KMS-11 (cell line): ENCODE results near the gene FOXA2.

Source experiments
- H2AFZ ChIP-seq: fragments of 200-600 bp; sonication (generic); 2 replicates; pipeline ENCODE4 v1.6.1; 2016; ENCODE audit warnings: antibody characterized with exemption, mixed run types, low read depth
- H3K27ac ChIP-seq: fragments of 200-600 bp; sonication (generic); 2 replicates; pipeline ENCODE4 v1.6.1; 2016; ENCODE audit warnings: mild to moderate bottlenecking, mixed run types
- H3K27me3 ChIP-seq: fragments of 200-600 bp; sonication (generic); 2 replicates; pipeline ENCODE4 v1.6.1; 2017; ENCODE audit warnings: mild to moderate bottlenecking, low read depth, mixed run types, moderate library complexity; ENCODE audit not compliant: insufficient read depth
- H3K36me3 ChIP-seq: fragments of 200-600 bp; sonication (generic); 2 replicates; pipeline ENCODE4 v1.6.1; 2017; ENCODE audit warnings: mild to moderate bottlenecking, mixed run types; ENCODE audit not compliant: insufficient read depth
- H3K4me1 ChIP-seq: fragments of 200-600 bp; sonication (generic); 2 replicates; pipeline ENCODE4 v1.6.1; 2016; ENCODE audit warnings: mild to moderate bottlenecking, low read depth, mixed run types; ENCODE audit not compliant: poor library complexity, severe bottlenecking
- H3K4me2 ChIP-seq: fragments of 200-600 bp; sonication (generic); 2 replicates; pipeline ENCODE4 v1.7.0; 2016; ENCODE audit warnings: mild to moderate bottlenecking, mixed run types
- H3K4me3 ChIP-seq: fragments of 200-600 bp; sonication (generic); IDR thresholded peaks from 2 replicates; pipeline ENCODE4 v1.6.1; 2017; ENCODE audit warnings: low read depth, low read length, mixed read lengths; ENCODE audit not compliant: insufficient read depth
- H3K79me2 ChIP-seq: fragments of 200-600 bp; sonication (generic); 2 replicates; pipeline ENCODE4 v1.6.1; 2016; ENCODE audit warnings: low read depth, mixed run types; ENCODE audit not compliant: insufficient read depth
- H3K9ac ChIP-seq: fragments of 200-600 bp; sonication (generic); 2 replicates; pipeline ENCODE4 v1.6.1; 2016; ENCODE audit warnings: mild to moderate bottlenecking, mixed run types
- H4K20me1 ChIP-seq: fragments of 200-600 bp; sonication (generic); 2 replicates; pipeline ENCODE4 v1.6.1; 2016; ENCODE audit warnings: mild to moderate bottlenecking, mixed run types; ENCODE audit not compliant: insufficient read depth
- CTCF ChIP-seq: fragments of 200-600 bp; sonication (generic); conservative IDR thresholded peaks from 2 replicates; pipeline ENCODE4 v1.6.1; 2017; ENCODE audit warnings: low read depth, mild to moderate bottlenecking, antibody characterized with exemption, low read length, moderate library complexity, mixed read lengths

The FOXA2 gene

DNA sequence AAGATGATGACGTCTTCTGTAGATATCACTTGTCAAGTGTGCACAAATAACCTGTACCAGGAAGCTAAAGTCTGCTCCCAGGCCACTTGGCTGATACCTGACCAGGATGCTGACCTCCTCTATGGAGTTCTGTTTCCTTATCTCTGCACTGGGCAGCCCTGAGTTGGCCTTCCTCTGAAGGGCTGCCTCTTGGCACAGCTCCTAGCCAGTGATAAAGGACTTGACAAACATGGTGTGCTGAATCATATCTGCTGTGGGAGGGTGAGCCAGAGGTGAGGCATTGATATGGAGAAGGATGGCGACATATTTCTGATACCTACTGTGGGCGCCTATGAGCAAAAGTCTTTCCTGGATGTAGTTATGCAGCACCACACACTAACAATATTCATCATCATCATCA is 32.8 kb upstream of the FOXA2 start:
- no peak overlapping the region for H3K4me3 ChIP-seq
- no peaks in the 10 kb centered on the region for H3K27me3 ChIP-seq
- no peaks in the 10 kb centered on the region for H4K20me1 ChIP-seq
- H3K27ac ChIP-seq = no peak overlapping the region
- H3K4me1 ChIP-seq = no peaks in the 10 kb centered on the region
- TF ChIP-seq CTCF = no peak
- H3K9ac ChIP-seq = no peak overlapping the region
- H3K4me2 ChIP-seq = no peak overlapping the region
- no peak overlapping the region for H2AFZ ChIP-seq
- H3K36me3 ChIP-seq = no peaks in the 10 kb centered on the region
- no peaks in the 10 kb centered on the region for H3K79me2 ChIP-seq

DNA sequence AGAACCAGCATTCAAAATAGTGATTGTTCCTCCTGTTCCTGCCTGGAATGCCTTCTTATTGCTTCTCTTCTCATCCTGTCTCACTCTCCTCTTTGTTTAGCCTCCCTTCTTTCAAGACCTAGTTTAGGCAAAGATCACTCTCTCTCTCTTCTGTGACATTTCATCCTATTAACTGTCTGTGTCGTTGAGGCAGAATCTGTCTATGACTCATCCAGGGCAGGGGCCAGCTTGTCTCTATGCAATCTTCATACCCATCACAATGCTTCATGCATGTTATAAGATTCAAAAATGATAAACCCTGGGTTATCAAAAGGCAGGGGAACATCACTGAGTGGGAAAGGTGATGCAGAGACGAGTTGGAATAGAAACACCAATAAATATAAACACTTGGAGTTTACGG is 32.2 kb upstream of the FOXA2 start:
- H3K27ac ChIP-seq = no peak overlapping the region
- H3K79me2 ChIP-seq = no peaks in the 10 kb centered on the region
- H3K4me1 ChIP-seq = no peaks in the 10 kb centered on the region
- no peaks in the 10 kb centered on the region for H3K27me3 ChIP-seq
- H3K4me2 ChIP-seq = no peak overlapping the region
- H3K36me3 ChIP-seq = no peaks in the 10 kb centered on the region
- no peaks in the 10 kb centered on the region for H4K20me1 ChIP-seq
- no peak for TF ChIP-seq CTCF
- H3K4me3 ChIP-seq = no peak overlapping the region
- H3K9ac ChIP-seq = no peak overlapping the region
- no peak overlapping the region for H2AFZ ChIP-seq

DNA sequence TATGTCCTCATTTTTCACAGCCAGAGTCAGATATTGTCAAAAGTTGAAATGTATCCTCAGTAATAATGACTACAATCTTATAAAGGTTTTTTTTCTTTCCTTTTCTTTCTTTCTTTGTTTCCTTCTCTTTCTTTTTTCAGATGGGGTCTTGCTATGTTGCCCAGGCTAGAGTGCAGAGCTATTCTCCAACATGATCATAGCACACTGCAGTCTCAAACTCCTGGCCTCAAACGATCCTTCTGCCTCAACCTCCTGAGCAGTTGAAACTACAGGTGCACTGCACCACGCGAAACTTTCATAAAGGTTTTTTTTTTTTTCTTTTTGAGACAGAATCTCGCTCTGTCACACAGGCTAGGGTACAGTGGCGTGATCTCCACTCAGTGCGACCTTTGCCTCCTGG is 31.1 kb upstream of the FOXA2 start:
- no peaks in the 10 kb centered on the region for H3K79me2 ChIP-seq
- H4K20me1 ChIP-seq = no peaks in the 10 kb centered on the region
- no peak overlapping the region for H3K4me2 ChIP-seq
- H3K27ac ChIP-seq = no peak overlapping the region
- no peaks in the 10 kb centered on the region for H3K27me3 ChIP-seq
- H3K36me3 ChIP-seq = no peaks in the 10 kb centered on the region
- no peak overlapping the region for H3K4me3 ChIP-seq
- no peak overlapping the region for H2AFZ ChIP-seq
- no peak for TF ChIP-seq CTCF
- no peak overlapping the region for H3K9ac ChIP-seq
- no peaks in the 10 kb centered on the region for H3K4me1 ChIP-seq

- Histone ChIP-seq H3K79me2 (no peaks in the 10 kb centered on the region), H3K4me2 (no peak overlapping the region), H3K27ac (no peak overlapping the region), H3K4me3 (no peak overlapping the region), H3K4me1 (no peaks in the 10 kb centered on the region), H2AFZ (no peak overlapping the region), H3K9ac (no peak overlapping the region), H3K36me3 (no peaks in the 10 kb centered on the region), H3K27me3 (no peaks in the 10 kb centered on the region), H4K20me1 (no peaks in the 10 kb centered on the region)
- TF ChIP-seq CTCF = no peak
These were observed 27.3 kb upstream of the FOXA2 start for GRCh38 chr20:22611636-22612035.

- no peak overlapping the region for H3K4me3 ChIP-seq
- no peak overlapping the region for H3K4me2 ChIP-seq
- no peaks in the 10 kb centered on the region for H3K4me1 ChIP-seq
- no peaks in the 10 kb centered on the region for H3K79me2 ChIP-seq
- no peaks in the 10 kb centered on the region for H4K20me1 ChIP-seq
- no peaks in the 10 kb centered on the region for H3K36me3 ChIP-seq
- no peaks in the 10 kb centered on the region for H3K27me3 ChIP-seq
- no peak overlapping the region for H3K27ac ChIP-seq
- no peak overlapping the region for H2AFZ ChIP-seq
- no peak for TF ChIP-seq CTCF
- H3K9ac ChIP-seq = no peak overlapping the region
These were observed 23.3 kb upstream of the FOXA2 start for GRCh38 chr20:22607695-22608094.
